ENCODE results near the gene PSAT1. TPM values are rescaled to one million over a fixed set of nuclear protein-coding genes. Genes with fewer than 3 reads are reported as not detected.

Gene PSAT1
- total and polyA plus RNA-seq, 2 of the 8 experiments (the other 6 are each of a cell fraction or from before 2014, with no cell fraction given), result 204 to 341 TPM

DNA sequence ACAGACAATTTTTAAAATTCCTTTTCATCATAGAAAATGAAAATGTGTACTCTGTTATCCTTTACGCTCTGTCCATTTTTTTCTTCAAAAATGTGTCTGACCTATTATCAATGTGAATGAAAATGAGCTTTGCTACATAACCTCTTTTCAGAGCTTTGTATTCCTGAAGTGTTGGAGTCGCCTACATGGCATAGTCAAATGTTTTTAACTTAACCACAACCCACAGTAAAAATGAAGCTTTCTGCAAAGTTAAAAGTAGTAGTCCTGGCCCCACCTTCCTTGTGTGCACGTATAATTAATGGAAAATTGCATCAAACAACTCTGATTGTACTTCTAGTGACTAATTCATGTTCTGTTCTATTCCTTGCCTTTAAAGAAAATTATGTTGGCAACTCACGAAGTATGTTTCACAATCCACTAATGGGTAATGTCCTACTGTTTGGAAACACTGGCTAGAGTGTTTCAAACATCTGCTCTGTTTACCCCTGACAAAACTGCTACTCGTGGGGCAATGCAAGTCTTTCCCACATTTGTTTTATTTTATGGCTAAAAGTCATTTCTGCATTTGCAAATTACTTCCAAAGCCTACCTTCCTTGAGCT is 18.6 kb upstream of the PSAT1 start (continued):
- TF ChIP-seq, protein P1, sequence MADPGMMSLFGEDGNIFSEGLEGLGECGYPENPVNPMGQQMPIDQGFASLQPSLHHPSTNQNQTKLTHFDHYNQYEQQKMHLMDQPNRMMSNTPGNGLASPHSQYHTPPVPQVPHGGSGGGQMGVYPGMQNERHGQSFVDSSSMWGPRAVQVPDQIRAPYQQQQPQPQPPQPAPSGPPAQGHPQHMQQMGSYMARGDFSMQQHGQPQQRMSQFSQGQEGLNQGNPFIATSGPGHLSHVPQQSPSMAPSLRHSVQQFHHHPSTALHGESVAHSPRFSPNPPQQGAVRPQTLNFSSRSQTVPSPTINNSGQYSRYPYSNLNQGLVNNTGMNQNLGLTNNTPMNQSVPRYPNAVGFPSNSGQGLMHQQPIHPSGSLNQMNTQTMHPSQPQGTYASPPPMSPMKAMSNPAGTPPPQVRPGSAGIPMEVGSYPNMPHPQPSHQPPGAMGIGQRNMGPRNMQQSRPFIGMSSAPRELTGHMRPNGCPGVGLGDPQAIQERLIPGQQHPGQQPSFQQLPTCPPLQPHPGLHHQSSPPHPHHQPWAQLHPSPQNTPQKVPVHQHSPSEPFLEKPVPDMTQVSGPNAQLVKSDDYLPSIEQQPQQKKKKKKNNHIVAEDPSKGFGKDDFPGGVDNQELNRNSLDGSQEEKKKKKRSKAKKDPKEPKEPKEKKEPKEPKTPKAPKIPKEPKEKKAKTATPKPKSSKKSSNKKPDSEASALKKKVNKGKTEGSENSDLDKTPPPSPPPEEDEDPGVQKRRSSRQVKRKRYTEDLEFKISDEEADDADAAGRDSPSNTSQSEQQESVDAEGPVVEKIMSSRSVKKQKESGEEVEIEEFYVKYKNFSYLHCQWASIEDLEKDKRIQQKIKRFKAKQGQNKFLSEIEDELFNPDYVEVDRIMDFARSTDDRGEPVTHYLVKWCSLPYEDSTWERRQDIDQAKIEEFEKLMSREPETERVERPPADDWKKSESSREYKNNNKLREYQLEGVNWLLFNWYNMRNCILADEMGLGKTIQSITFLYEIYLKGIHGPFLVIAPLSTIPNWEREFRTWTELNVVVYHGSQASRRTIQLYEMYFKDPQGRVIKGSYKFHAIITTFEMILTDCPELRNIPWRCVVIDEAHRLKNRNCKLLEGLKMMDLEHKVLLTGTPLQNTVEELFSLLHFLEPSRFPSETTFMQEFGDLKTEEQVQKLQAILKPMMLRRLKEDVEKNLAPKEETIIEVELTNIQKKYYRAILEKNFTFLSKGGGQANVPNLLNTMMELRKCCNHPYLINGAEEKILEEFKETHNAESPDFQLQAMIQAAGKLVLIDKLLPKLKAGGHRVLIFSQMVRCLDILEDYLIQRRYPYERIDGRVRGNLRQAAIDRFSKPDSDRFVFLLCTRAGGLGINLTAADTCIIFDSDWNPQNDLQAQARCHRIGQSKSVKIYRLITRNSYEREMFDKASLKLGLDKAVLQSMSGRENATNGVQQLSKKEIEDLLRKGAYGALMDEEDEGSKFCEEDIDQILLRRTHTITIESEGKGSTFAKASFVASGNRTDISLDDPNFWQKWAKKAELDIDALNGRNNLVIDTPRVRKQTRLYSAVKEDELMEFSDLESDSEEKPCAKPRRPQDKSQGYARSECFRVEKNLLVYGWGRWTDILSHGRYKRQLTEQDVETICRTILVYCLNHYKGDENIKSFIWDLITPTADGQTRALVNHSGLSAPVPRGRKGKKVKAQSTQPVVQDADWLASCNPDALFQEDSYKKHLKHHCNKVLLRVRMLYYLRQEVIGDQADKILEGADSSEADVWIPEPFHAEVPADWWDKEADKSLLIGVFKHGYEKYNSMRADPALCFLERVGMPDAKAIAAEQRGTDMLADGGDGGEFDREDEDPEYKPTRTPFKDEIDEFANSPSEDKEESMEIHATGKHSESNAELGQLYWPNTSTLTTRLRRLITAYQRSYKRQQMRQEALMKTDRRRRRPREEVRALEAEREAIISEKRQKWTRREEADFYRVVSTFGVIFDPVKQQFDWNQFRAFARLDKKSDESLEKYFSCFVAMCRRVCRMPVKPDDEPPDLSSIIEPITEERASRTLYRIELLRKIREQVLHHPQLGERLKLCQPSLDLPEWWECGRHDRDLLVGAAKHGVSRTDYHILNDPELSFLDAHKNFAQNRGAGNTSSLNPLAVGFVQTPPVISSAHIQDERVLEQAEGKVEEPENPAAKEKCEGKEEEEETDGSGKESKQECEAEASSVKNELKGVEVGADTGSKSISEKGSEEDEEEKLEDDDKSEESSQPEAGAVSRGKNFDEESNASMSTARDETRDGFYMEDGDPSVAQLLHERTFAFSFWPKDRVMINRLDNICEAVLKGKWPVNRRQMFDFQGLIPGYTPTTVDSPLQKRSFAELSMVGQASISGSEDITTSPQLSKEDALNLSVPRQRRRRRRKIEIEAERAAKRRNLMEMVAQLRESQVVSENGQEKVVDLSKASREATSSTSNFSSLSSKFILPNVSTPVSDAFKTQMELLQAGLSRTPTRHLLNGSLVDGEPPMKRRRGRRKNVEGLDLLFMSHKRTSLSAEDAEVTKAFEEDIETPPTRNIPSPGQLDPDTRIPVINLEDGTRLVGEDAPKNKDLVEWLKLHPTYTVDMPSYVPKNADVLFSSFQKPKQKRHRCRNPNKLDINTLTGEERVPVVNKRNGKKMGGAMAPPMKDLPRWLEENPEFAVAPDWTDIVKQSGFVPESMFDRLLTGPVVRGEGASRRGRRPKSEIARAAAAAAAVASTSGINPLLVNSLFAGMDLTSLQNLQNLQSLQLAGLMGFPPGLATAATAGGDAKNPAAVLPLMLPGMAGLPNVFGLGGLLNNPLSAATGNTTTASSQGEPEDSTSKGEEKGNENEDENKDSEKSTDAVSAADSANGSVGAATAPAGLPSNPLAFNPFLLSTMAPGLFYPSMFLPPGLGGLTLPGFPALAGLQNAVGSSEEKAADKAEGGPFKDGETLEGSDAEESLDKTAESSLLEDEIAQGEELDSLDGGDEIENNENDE (IDR thresholded peaks at IDR 0.05; ENCODE audit: insufficient replicate concordance, low read length), result no peak
- TF ChIP-seq SIN3A (conservative IDR thresholded peaks at IDR 0.05 in 1 of 2, IDR thresholded peaks at IDR 0.05 in 1 of 2; ENCODE audit: low read depth in 1 of 2, low read length in 2 of 2), result no peak
- no peak for TF ChIP-seq SP1 (IDR thresholded peaks at IDR 0.05; ENCODE audit: low read depth, low read length)
- no peak for TF ChIP-seq TBP (IDR thresholded peaks at IDR 0.05; ENCODE audit: low read depth, low read length)
- no peak for TF ChIP-seq HDAC2 (IDR thresholded peaks at IDR 0.05; ENCODE audit: borderline replicate concordance in 1 of 2, low read depth in 2 of 2, low read length in 2 of 2)

Data from H1 (cell line).